Measurements from ENCODE around the gene CSNK2A1.

GRCh38 chr20:584971-585301 is 41.3 kb upstream of the CSNK2A1 start:
- TF ChIP-seq GABPA (IDR thresholded peaks at IDR 0.05; ENCODE audit: low read depth): no peak
- no peak for TF ChIP-seq POLR2AphosphoS5 (IDR thresholded peaks at IDR 0.05; ENCODE audit: low read depth)
- no peak for TF ChIP-seq CTCF (IDR thresholded peaks at IDR 0.05; ENCODE audit: insufficient read depth, low read length)
- TF ChIP-seq REST (IDR thresholded peaks at IDR 0.05; ENCODE audit: insufficient replicate concordance, low read depth): no peak
- TF ChIP-seq SPI1 (IDR thresholded peaks at IDR 0.05; ENCODE audit: borderline replicate concordance, low read depth): no peak
